Smooth muscle cell (in vitro differentiated cells): ENCODE measurements around the gene NR4A3. TPM values are rescaled to one million over a fixed set of nuclear protein-coding genes. Genes with fewer than 3 reads are reported as not detected.

Experiments used
- DNase-seq: peaks from one replicate; lab custom pipeline; 2025; ENCODE audit not compliant: unreplicated experiment; lab: John Stamatoyannopoulos, UW
- H2AFZ ChIP-seq: fragments of 200-600 bp; sonication (generic); 2 replicates; pipeline ENCODE4 v1.6.0; 2016; ENCODE audit warnings: antibody characterized with exemption, low read depth, mild to moderate bottlenecking
- H3F3A ChIP-seq: fragments of 200-600 bp; sonication (generic); 2 replicates; pipeline ENCODE4 v1.6.0; 2017; ENCODE audit warnings: antibody characterized with exemption, low read depth
- H3K27ac ChIP-seq: fragments of 200-600 bp; sonication (generic); 2 replicates; pipeline ENCODE4 v1.5.1; 2016; ENCODE audit warnings: low read depth, mild to moderate bottlenecking
- H3K27me3 ChIP-seq: fragments of 200-600 bp; sonication (generic); 2 replicates; pipeline ENCODE4 v1.6.1; 2016; ENCODE audit warnings: low read depth, mild to moderate bottlenecking
- H3K36me3 ChIP-seq: fragments of 200-600 bp; sonication (generic); 2 replicates; pipeline ENCODE4 v1.5.1; 2016; ENCODE audit warnings: low read depth
- H3K4me1 ChIP-seq: fragments of 200-600 bp; sonication (generic); 2 replicates; pipeline ENCODE4 v1.5.1; 2016; ENCODE audit warnings: low read depth
- H3K4me2 ChIP-seq: fragments of 200-600 bp; sonication (generic); 2 replicates; pipeline ENCODE4 v1.6.0; 2016; ENCODE audit warnings: mild to moderate bottlenecking
- H3K4me3 ChIP-seq: fragments of 200-600 bp; sonication (generic); 2 replicates; pipeline ENCODE4 v1.5.1; 2016; ENCODE audit warnings: mild to moderate bottlenecking
- H3K79me2 ChIP-seq: fragments of 200-600 bp; sonication (generic); 2 replicates; pipeline ENCODE4 v1.6.0; 2016; ENCODE audit warnings: low read depth, mild to moderate bottlenecking
- H3K9ac ChIP-seq: fragments of 200-600 bp; sonication (generic); 2 replicates; pipeline ENCODE4 v1.6.0; 2016; ENCODE audit warnings: low read depth
- H3K9me3 ChIP-seq: fragments of 200-600 bp; sonication (generic); replicated peaks from 2 replicates; pipeline ENCODE4 v1.5.1; 2016; ENCODE audit warnings: low read depth
- H4K20me1 ChIP-seq: fragments of 200-600 bp; sonication (generic); 2 replicates; pipeline ENCODE4 v1.6.0; 2016; ENCODE audit warnings: low read depth
- CTCF ChIP-seq: fragments of 200-600 bp; sonication (generic); IDR thresholded peaks from 2 replicates; pipeline ENCODE4 v1.5.1; 2017; ENCODE audit warnings: borderline replicate concordance, mild to moderate bottlenecking, antibody characterized with exemption; ENCODE audit not compliant: insufficient read depth, poor library complexity, severe bottlenecking
- WGBS: methylation state at CpG from one replicate; pipeline ENCODE4 v1.1.7; 2016; ENCODE audit warnings: low lambda C conversion rate; 5-methylcytosine and 5-hydroxymethylcytosine counted together
- polyA plus RNA-seq: library from polyadenylated mRNA; unstranded; fragments of >200 nt; fragmentation: Nextera tagmentation; extraction: Ambion mirVana; gene quantifications from 2 replicates; pipeline ENCODE4 v1.2.1, GENCODE V29; 2016
- total RNA-seq: library from RNA; depleted of rRNA; stranded (reverse); fragments of >200 nt; gene quantifications from 2 replicates; pipeline ENCODE4 v1.2.3, GENCODE V29; 2014

Gene NR4A3
- total and polyA plus RNA-seq, 2 experiments from 2014 or later = 7.8 to 23.5 TPM

GRCh38 chr9:99819856-99820684 is 1.6 kb upstream of the NR4A3 start:
- Histone ChIP-seq H3K36me3 (no peaks in the 10 kb centered on the region), H3K9me3 (no peaks in the 10 kb centered on the region), H3K4me3 (peak overlapping the region; percentile 83), H3K27ac (peak overlapping the region; percentile 98), H3K27me3 (peaks cover 14% of the 10 kb centered on the region), H4K20me1 (peaks cover 25% of the 10 kb centered on the region), H3K4me1 (peaks cover 14% of the 10 kb centered on the region), H3K79me2 (no peaks in the 10 kb centered on the region), H2AFZ (no peak overlapping the region), H3K9ac (peak overlapping the region; percentile 99), H3F3A (peaks cover 9% of the 10 kb centered on the region), H3K4me2 (peak overlapping the region; percentile 92)
- TF ChIP-seq CTCF = no peak
- WGBS = 2% methylated on average over 49 of the region's 81 CpGs
- peak; percentile 98 for DNase-seq

- WGBS = 1% methylated on average over 28 of the region's 28 CpGs
- TF ChIP-seq CTCF = no peak
- Histone ChIP-seq H3K4me2 (peak overlapping the region; percentile 92), H3F3A (peaks cover 9% of the 10 kb centered on the region), H3K36me3 (no peaks in the 10 kb centered on the region), H3K79me2 (no peaks in the 10 kb centered on the region), H3K4me3 (peak overlapping the region; percentile 83), H3K9ac (peak overlapping the region; percentile 86), H3K4me1 (peaks cover 17% of the 10 kb centered on the region), H3K9me3 (no peaks in the 10 kb centered on the region), H3K27me3 (peaks cover 22% of the 10 kb centered on the region), H4K20me1 (peaks cover 33% of the 10 kb centered on the region), H2AFZ (peak overlapping the region; percentile 65), H3K27ac (peak overlapping the region; percentile 90)
- no peak for DNase-seq
These were observed 845 bp upstream of the NR4A3 start for GRCh38 chr9:99820685-99821395.

- Histone ChIP-seq H3K36me3 (no peaks in the 10 kb centered on the region), H3F3A (peaks cover 9% of the 10 kb centered on the region), H3K79me2 (no peaks in the 10 kb centered on the region), H2AFZ (no peak overlapping the region), H3K9ac (peak overlapping the region; percentile 86), H3K4me1 (peaks cover 17% of the 10 kb centered on the region), H3K27ac (peak overlapping the region; percentile 90), H3K27me3 (peaks cover 36% of the 10 kb centered on the region), H3K4me3 (peak overlapping the region; percentile 83), H3K9me3 (no peaks in the 10 kb centered on the region), H4K20me1 (peaks cover 41% of the 10 kb centered on the region), H3K4me2 (peak overlapping the region; percentile 92)
- no peak for TF ChIP-seq CTCF
- no peak for DNase-seq
- 1% methylated on average over 50 of the region's 51 CpGs for WGBS
These were observed 572 bp downstream of the NR4A3 start for GRCh38 chr9:99822109-99822805.
